ENCODE measurements around the gene CCND3. TPM values are rescaled to one million over a fixed set of nuclear protein-coding genes. Genes with fewer than 3 reads are reported as not detected.

The CCND3 gene
- total RNA-seq = 182 TPM
- long read RNA-seq, transcript CCND3-202 (5 exons, 2,133 nt) = minor isoform, 50 of 413 reads
- long read RNA-seq, transcript CCND3-204 (4 exons, 1,724 nt) = minor isoform, 7 of 413 reads
- long read RNA-seq, transcript CCND3-205 (4 exons, 1,843 nt) = minor isoform, 30 of 413 reads
- long read RNA-seq, transcript CCND3-203 (5 exons, 2,085 nt) = major isoform, 243 of 413 reads
- long read RNA-seq, partial matches to known transcripts = 19 of 413 reads
- long read RNA-seq, other reads (novel, unspliced or antisense) = 59 of 413 reads

DNA sequence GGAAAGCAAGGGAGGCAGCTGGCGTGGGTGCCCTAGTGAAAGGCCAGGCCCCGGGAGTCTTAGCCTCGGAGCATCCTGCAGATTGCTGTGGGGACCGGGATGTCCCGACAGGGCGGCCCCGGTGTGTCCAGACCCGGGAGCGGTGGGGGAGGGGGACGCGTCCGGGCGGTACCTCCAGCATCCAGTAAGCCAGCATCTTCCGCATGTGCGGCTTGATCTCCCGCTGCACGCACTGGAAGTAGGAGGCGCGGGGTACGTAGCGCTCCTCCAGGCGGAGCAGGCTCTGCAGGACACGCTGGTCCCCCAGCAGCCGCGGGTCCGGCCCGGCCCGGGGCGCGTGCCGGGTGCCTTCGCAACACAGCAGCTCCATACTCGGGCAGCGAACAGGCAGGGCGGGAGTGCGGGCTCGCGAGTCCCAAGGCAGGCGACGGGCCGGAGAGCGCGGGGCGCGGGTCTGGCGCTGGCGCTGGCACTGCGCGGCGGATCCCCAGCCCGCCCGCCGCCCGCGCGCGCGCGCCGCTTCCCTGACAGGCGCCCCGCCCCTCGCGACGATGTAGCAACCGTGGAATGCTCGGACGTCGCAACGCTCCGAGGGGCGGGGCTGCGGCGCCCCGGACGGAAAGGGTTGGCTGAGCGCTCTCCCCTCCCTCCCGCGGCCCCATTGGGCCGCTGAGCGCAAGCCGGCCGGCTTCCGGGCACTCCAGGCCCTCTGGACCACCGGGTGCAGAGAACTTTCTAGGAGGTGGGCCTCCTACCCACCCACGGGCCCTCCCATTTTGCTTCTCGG, at the start of gene CCND3:
TSS of gene CCND3 (minus strand) at position 529 of the 787 bp plus-strand sequence. CDS start at position 370, 159 bp downstream.
- peak; percentile 97 for DNase-seq
- intact Hi-C loops (cut with DNase I) = no loop called here
- no peaks in the 10 kb centered on the region for H3K27me3 ChIP-seq (ENCODE audit: low read depth)
- TF ChIP-seq CTCF (IDR thresholded peaks at IDR 0.05) = no peak
- peak within 1 kb of the TSS; percentile 77 for H3K4me3 ChIP-seq
- H3K36me3 ChIP-seq = peaks cover 8% of the 10 kb centered on the region
- H3K27ac ChIP-seq = peak within 1 kb of the TSS; percentile 84
- peaks cover 59% of the 10 kb centered on the region for H3K4me1 ChIP-seq
- peak; percentile 94 for ATAC-seq
- H3K9me3 ChIP-seq = no peaks in the 10 kb centered on the region

- no peaks in the 10 kb centered on the region for H3K9me3 ChIP-seq
- intact Hi-C loops (cut with DNase I) = no loop called here
- no peaks in the 10 kb centered on the region for H3K36me3 ChIP-seq
- H3K4me3 ChIP-seq = no peak overlapping the region
- no peak for ATAC-seq
- TF ChIP-seq CTCF (IDR thresholded peaks at IDR 0.05) = no peak
- DNase-seq = no peak
- H3K27ac ChIP-seq = no peak overlapping the region
- H3K4me1 ChIP-seq = peaks cover 8% of the 10 kb centered on the region
- H3K27me3 ChIP-seq (ENCODE audit: low read depth) = no peaks in the 10 kb centered on the region
Observed at GRCh38 chr6:41986339-41986738, 44.7 kb upstream of the CCND3 start.

GRCh38 chr6:41984623-41985022, 43.0 kb upstream of the CCND3 start:
- DNase-seq = no peak
- Histone ChIP-seq H3K27me3 (ENCODE audit: low read depth) (no peaks in the 10 kb centered on the region), H3K36me3 (no peaks in the 10 kb centered on the region), H3K4me1 (peaks cover 8% of the 10 kb centered on the region), H3K4me3 (no peak overlapping the region), H3K9me3 (no peaks in the 10 kb centered on the region), H3K27ac (no peak overlapping the region)
- no peak for TF ChIP-seq CTCF (IDR thresholded peaks at IDR 0.05)
- peak; percentile 17 to 75 for ATAC-seq
- intact Hi-C loops (cut with DNase I) = no loop called here

DNA sequence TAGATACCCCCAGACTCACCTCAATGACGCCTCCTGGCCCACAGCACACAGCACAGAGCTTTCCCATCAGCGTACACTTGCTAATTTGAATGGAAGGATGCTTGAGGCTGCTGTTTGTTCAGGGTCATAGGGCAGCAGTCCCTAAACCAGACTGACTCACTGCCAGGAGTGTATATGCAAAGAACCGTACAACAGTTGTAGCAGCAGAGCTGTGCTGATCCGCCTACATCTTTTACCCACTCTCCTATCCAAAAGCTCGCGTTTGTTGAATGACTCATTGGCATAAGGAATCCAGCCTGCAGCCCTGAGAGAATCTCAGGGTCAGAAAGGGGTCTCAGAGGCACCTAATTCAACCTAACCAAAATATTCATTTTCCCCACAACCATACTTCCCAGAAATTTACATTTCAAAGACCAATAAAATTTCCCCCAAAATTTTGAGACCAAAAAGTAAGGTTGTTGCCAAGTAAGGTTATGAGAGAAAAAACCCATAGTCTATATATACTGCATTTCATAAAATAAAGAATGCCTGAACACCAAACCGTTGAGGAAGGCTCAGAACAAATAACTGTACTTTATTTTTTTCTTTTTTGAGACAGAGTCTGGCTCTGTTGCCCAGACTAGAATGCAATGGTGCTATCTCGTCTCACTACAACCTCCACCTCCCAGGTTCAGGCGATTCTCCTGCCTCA, 35.3 kb upstream of the CCND3 start:
- H3K27ac ChIP-seq = no peak overlapping the region
- DNase-seq (no peak), ATAC-seq (peak in 1 of 2 donors; percentile 20)
- H3K9me3 ChIP-seq = no peaks in the 10 kb centered on the region
- intact Hi-C loops (cut with DNase I) = no loop called here
- H3K36me3 ChIP-seq = no peaks in the 10 kb centered on the region
- H3K27me3 ChIP-seq (ENCODE audit: low read depth) = no peaks in the 10 kb centered on the region
- no peak overlapping the region for H3K4me3 ChIP-seq
- no peak for TF ChIP-seq CTCF (IDR thresholded peaks at IDR 0.05)
- peaks cover 21% of the 10 kb centered on the region for H3K4me1 ChIP-seq

DNA sequence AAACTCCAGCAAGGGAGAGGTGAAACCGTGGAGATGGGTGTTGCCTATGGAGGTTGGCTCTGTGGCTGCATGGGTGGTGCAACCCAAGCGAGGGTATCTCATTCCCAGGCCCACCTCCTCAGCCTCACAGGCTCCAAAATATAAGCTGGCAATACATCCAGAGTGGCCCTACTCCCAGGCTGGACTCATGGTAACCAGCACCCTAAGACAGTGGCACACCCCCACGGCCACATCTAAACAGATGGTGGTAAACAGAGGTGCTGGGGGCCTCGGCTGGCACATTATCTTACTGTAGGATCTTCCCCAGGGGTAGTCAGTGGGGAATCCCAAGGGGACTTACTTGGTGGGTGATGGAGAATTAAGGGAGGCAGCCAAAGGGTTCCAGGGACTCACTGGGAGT, 33.7 kb upstream of the CCND3 start:
- no peaks in the 10 kb centered on the region for H3K36me3 ChIP-seq
- H3K9me3 ChIP-seq = no peaks in the 10 kb centered on the region
- H3K27ac ChIP-seq = no peak overlapping the region
- H3K27me3 ChIP-seq (ENCODE audit: low read depth) = no peaks in the 10 kb centered on the region
- peaks cover 31% of the 10 kb centered on the region for H3K4me1 ChIP-seq
- DNase-seq (no peak), ATAC-seq (no peak)
- no peak for TF ChIP-seq CTCF (IDR thresholded peaks at IDR 0.05)
- no peak overlapping the region for H3K4me3 ChIP-seq
- intact Hi-C loops (cut with DNase I) = no loop called here

All from lower lobe of right lung (tissue), 2 donors.